ENCODE data around the gene PNPLA3. TPM values are rescaled to one million over a fixed set of nuclear protein-coding genes. Genes with fewer than 3 reads are reported as not detected.
A peak's percentile ranks its signal among the peaks of the same experiment; 100 is the strongest.

Gene PNPLA3, protein sequence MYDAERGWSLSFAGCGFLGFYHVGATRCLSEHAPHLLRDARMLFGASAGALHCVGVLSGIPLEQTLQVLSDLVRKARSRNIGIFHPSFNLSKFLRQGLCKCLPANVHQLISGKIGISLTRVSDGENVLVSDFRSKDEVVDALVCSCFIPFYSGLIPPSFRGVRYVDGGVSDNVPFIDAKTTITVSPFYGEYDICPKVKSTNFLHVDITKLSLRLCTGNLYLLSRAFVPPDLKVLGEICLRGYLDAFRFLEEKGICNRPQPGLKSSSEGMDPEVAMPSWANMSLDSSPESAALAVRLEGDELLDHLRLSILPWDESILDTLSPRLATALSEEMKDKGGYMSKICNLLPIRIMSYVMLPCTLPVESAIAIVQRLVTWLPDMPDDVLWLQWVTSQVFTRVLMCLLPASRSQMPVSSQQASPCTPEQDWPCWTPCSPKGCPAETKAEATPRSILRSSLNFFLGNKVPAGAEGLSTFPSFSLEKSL
- total RNA-seq (2021) = 17.9 to 19.8 TPM (median 19.6 TPM) in 3 replicates
- Bru-seq, nascent RNA = percentile 78 among the genes with signal in this experiment
- long read RNA-seq, experiment 1, transcript PNPLA3-201 (9 exons, 2,805 nt) = major isoform, 17 of 30 reads
- long read RNA-seq, experiment 1, partial matches to known transcripts = 5 of 30 reads
- long read RNA-seq, experiment 1, other reads (novel, unspliced or antisense) = 7 of 30 reads
- long read RNA-seq, experiment 2, partial matches to known transcripts = 1 of 14 reads
- long read RNA-seq, experiment 2, other reads (novel, unspliced or antisense) = 13 of 14 reads
- long read RNA-seq, experiment 3, transcript PNPLA3-201 (9 exons, 2,805 nt) = major isoform, 8 of 10 reads
- long read RNA-seq, experiment 3, partial matches to known transcripts = 0 of 10 reads
- long read RNA-seq, experiment 3, other reads (novel, unspliced or antisense) = 2 of 10 reads

DNA sequence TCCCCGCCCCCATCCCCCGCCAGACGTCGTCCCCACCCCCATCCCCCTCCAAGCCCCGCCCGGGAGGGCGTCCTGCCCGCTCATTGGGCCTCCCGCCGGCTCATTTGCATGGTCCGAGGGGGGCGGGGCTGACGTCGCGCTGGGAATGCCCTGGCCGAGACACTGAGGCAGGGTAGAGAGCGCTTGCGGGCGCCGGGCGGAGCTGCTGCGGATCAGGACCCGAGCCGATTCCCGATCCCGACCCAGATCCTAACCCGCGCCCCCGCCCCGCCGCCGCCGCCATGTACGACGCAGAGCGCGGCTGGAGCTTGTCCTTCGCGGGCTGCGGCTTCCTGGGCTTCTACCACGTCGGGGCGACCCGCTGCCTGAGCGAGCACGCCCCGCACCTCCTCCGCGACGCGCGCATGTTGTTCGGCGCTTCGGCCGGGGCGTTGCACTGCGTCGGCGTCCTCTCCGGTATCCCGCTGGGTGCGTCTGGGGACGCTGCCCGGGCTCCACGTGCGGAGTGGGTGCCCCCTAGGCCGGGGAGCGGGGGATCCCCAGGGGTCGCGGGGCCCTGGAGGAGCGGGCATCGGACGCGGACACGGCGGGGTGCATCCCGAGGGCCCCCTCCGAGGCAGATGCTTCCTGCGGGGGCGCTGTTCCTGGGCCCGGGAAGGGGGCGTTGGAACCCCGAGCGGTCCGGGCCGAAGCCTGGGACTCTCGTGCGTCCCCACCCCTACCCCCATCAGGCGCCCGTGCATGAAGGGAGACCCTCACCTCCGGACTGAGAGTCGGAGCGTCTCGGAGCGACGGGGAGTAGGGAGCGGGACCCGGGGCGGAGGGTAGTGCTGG lies at the start of gene PNPLA3:
Gene PNPLA3 (plus strand): TSS at position 175 of the 834 bp plus-strand sequence. CDS start 107 bp downstream, at position 282.
- H3K4me3 Mint-ChIP-seq = peak within 1 kb of the TSS; percentile 84
- H3K4me1 Mint-ChIP-seq = peaks cover 26% of the 10 kb centered on the region
- peak; percentile 98 for DNase-seq (ENCODE audit: low spot score)
- POLR2A ChIA-PET = interaction anchor here (0.9 to 1.3 kb wide), 2 partner anchors 22 to 31 kb away, joined by 3 to 5 read pairs; partner anchors contain the start of gene SAMM50
- H3K27ac Mint-ChIP-seq = peak within 1 kb of the TSS; percentile 79
- ATAC-seq = peak; percentile 86
- H3K27me3 Mint-ChIP-seq (ENCODE audit: low read depth) = no peaks in the 10 kb centered on the region; the same call in 1 of the 2 replicates
- H3K9me3 Mint-ChIP-seq = no peaks in the 10 kb centered on the region
- H3K36me3 Mint-ChIP-seq = peaks cover 15% of the 10 kb centered on the region
- CTCF ChIA-PET = interaction anchor here (0.6 to 8.9 kb wide), 12 partner anchors 9 to 736 kb away, joined by 3 to 65 read pairs (median 3); no protein-coding TSS in a partner anchor
- no peak for TF ChIP-seq JAZF1 (CRISPR knock-in tag; IDR thresholded peaks at IDR 0.05)
- TF ChIP-seq, protein P1, sequence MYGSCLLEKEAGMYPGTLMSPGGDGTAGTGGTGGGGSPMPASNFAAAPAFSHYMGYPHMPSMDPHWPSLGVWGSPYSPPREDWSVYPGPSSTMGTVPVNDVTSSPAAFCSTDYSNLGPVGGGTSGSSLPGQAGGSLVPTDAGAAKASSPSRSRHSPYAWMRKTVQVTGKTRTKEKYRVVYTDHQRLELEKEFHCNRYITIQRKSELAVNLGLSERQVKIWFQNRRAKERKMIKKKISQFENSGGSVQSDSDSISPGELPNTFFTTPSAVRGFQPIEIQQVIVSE (CRISPR knock-in tag; IDR thresholded peaks at IDR 0.05; ENCODE audit: borderline replicate concordance) = no peak
- no peak for TF ChIP-seq NFATC4 (CRISPR knock-in tag; IDR thresholded peaks at IDR 0.05)
- no peak for TF ChIP-seq ZNF396 (CRISPR knock-in tag; IDR thresholded peaks at IDR 0.05; ENCODE audit: borderline replicate concordance)
- TF ChIP-seq, protein P2, sequence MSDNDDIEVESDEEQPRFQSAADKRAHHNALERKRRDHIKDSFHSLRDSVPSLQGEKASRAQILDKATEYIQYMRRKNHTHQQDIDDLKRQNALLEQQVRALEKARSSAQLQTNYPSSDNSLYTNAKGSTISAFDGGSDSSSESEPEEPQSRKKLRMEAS (CRISPR knock-in tag; IDR thresholded peaks at IDR 0.05) = peak; percentile 90
- TF ChIP-seq ZNF423 (CRISPR knock-in tag; IDR thresholded peaks at IDR 0.05) = peak; percentile 59
- TF ChIP-seq, protein P3, sequence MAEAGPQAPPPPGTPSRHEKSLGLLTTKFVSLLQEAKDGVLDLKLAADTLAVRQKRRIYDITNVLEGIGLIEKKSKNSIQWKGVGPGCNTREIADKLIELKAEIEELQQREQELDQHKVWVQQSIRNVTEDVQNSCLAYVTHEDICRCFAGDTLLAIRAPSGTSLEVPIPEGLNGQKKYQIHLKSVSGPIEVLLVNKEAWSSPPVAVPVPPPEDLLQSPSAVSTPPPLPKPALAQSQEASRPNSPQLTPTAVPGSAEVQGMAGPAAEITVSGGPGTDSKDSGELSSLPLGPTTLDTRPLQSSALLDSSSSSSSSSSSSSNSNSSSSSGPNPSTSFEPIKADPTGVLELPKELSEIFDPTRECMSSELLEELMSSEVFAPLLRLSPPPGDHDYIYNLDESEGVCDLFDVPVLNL (CRISPR knock-in tag; IDR thresholded peaks at IDR 0.05; ENCODE audit: borderline replicate concordance, low read depth) = 0 out of 2 replicates have a peak, but pooled peaks have one; percentile 52
- TF ChIP-seq, protein P4, sequence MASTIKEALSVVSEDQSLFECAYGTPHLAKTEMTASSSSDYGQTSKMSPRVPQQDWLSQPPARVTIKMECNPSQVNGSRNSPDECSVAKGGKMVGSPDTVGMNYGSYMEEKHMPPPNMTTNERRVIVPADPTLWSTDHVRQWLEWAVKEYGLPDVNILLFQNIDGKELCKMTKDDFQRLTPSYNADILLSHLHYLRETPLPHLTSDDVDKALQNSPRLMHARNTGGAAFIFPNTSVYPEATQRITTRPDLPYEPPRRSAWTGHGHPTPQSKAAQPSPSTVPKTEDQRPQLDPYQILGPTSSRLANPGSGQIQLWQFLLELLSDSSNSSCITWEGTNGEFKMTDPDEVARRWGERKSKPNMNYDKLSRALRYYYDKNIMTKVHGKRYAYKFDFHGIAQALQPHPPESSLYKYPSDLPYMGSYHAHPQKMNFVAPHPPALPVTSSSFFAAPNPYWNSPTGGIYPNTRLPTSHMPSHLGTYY (CRISPR knock-in tag; IDR thresholded peaks at IDR 0.05) = no peak
- 0 out of 2 replicates have a peak, but pooled peaks have one; percentile 78 for TF ChIP-seq KAT7 (CRISPR knock-in tag; IDR thresholded peaks at IDR 0.05; ENCODE audit: borderline replicate concordance)
- TF ChIP-seq, protein P5, sequence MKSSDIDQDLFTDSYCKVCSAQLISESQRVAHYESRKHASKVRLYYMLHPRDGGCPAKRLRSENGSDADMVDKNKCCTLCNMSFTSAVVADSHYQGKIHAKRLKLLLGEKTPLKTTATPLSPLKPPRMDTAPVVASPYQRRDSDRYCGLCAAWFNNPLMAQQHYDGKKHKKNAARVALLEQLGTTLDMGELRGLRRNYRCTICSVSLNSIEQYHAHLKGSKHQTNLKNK (CRISPR knock-in tag; IDR thresholded peaks at IDR 0.05) = no peak
- no peak for TF ChIP-seq GRHL2 (CRISPR knock-in tag; IDR thresholded peaks at IDR 0.05; ENCODE audit: insufficient replicate concordance, severe bottlenecking)
- TF ChIP-seq, protein P6, sequence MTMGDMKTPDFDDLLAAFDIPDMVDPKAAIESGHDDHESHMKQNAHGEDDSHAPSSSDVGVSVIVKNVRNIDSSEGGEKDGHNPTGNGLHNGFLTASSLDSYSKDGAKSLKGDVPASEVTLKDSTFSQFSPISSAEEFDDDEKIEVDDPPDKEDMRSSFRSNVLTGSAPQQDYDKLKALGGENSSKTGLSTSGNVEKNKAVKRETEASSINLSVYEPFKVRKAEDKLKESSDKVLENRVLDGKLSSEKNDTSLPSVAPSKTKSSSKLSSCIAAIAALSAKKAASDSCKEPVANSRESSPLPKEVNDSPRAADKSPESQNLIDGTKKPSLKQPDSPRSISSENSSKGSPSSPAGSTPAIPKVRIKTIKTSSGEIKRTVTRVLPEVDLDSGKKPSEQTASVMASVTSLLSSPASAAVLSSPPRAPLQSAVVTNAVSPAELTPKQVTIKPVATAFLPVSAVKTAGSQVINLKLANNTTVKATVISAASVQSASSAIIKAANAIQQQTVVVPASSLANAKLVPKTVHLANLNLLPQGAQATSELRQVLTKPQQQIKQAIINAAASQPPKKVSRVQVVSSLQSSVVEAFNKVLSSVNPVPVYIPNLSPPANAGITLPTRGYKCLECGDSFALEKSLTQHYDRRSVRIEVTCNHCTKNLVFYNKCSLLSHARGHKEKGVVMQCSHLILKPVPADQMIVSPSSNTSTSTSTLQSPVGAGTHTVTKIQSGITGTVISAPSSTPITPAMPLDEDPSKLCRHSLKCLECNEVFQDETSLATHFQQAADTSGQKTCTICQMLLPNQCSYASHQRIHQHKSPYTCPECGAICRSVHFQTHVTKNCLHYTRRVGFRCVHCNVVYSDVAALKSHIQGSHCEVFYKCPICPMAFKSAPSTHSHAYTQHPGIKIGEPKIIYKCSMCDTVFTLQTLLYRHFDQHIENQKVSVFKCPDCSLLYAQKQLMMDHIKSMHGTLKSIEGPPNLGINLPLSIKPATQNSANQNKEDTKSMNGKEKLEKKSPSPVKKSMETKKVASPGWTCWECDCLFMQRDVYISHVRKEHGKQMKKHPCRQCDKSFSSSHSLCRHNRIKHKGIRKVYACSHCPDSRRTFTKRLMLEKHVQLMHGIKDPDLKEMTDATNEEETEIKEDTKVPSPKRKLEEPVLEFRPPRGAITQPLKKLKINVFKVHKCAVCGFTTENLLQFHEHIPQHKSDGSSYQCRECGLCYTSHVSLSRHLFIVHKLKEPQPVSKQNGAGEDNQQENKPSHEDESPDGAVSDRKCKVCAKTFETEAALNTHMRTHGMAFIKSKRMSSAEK (CRISPR knock-in tag; IDR thresholded peaks at IDR 0.05; ENCODE audit: borderline replicate concordance) = no peak
- TF ChIP-seq, protein P7, sequence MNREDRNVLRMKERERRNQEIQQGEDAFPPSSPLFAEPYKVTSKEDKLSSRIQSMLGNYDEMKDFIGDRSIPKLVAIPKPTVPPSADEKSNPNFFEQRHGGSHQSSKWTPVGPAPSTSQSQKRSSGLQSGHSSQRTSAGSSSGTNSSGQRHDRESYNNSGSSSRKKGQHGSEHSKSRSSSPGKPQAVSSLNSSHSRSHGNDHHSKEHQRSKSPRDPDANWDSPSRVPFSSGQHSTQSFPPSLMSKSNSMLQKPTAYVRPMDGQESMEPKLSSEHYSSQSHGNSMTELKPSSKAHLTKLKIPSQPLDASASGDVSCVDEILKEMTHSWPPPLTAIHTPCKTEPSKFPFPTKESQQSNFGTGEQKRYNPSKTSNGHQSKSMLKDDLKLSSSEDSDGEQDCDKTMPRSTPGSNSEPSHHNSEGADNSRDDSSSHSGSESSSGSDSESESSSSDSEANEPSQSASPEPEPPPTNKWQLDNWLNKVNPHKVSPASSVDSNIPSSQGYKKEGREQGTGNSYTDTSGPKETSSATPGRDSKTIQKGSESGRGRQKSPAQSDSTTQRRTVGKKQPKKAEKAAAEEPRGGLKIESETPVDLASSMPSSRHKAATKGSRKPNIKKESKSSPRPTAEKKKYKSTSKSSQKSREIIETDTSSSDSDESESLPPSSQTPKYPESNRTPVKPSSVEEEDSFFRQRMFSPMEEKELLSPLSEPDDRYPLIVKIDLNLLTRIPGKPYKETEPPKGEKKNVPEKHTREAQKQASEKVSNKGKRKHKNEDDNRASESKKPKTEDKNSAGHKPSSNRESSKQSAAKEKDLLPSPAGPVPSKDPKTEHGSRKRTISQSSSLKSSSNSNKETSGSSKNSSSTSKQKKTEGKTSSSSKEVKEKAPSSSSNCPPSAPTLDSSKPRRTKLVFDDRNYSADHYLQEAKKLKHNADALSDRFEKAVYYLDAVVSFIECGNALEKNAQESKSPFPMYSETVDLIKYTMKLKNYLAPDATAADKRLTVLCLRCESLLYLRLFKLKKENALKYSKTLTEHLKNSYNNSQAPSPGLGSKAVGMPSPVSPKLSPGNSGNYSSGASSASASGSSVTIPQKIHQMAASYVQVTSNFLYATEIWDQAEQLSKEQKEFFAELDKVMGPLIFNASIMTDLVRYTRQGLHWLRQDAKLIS (CRISPR knock-in tag; IDR thresholded peaks at IDR 0.05; ENCODE audit: borderline replicate concordance) = no peak
- no peak for TF ChIP-seq MXD4 (CRISPR knock-in tag; IDR thresholded peaks at IDR 0.05; ENCODE audit: borderline replicate concordance)
- TF ChIP-seq ZNF121 (CRISPR knock-in tag; IDR thresholded peaks at IDR 0.05) = no peak
- TF ChIP-seq OVOL2 (CRISPR knock-in tag; IDR thresholded peaks at IDR 0.05; ENCODE audit: borderline replicate concordance) = no peak
- no peak for TF ChIP-seq ZNF219 (CRISPR knock-in tag; IDR thresholded peaks at IDR 0.05; ENCODE audit: borderline replicate concordance)
- no peak for TF ChIP-seq JUN (CRISPR knock-in tag; IDR thresholded peaks at IDR 0.05)
- TF ChIP-seq NR1H2 (CRISPR knock-in tag; IDR thresholded peaks at IDR 0.05) = no peak
- no peak for TF ChIP-seq EMX1 (CRISPR knock-in tag; IDR thresholded peaks at IDR 0.05)
- no peak for TF ChIP-seq TEAD4 (CRISPR knock-in tag; IDR thresholded peaks at IDR 0.05)
